Measurements from ENCODE around the gene NKX2-8.

The NKX2-8 gene

DNA sequence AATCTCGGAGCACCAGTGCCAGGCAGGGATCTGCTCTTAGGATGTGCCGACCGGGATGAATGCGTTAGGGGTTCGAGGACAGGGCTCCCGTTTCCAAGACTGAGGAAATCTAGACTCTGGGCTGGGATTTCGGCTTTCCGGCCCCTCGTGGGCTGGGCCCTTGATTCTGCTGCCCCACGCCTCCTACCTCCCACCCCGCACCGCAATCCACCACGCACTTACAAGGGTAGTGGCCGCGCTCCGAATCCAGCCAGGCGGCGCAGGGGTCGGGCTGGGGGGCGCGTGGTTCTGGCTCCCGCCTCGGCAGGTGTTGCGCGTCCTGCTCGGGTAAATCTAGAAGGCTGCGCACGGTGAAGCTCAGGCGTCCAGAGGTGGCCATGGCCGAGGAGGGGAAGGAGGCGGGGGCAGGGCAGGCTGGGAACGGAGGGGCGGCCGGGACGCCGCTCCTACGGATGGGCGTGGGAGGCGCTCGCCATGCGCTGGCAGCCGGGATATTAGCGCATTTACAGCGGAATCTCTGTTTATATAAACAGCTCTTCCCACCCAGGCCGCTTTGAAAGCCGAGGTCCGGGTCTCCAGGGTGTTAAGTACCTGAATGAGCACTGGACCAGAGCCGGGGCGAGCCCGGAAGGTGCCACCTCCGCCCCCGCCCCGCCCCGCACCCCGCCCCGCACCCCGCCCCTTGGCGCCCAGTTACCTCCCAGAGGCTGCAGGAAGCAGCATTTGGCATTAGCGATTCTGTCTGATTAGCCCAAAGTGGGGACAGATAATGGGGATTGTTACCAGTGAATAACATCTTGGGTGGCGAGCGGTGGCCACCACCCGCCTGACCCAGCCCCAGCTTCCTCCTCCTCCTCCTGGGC is at the start of gene NKX2-8:
Gene NKX2-8, minus strand, starts transcription at position 604 of the 863 bp plus-strand sequence. Its CDS starts 225 bp downstream, at position 379.
- peak; percentile 10 for DNase-seq (ENCODE audit: low spot score)

DNA sequence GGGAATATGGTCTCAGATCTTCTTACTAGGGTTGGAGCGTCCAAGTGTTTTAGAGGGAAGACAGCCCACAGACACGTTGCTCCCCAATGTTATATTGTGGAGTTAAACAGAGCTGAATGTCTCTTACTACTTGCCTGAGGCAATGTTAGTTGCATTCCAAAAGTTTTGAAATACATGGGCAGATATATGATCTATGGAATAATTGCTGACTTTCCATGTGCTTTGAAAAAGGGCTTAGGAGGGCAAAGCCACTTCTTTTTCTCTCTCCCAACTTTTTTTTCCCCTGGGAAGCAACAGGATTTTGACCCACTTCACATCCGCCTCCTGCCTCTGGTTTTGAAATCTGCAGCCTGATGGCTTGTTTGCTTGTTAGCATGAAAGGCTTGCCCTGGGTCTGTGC is 45.6 kb upstream of the NKX2-8 start:
- DNase-seq (ENCODE audit: low spot score) = no peak

DNA sequence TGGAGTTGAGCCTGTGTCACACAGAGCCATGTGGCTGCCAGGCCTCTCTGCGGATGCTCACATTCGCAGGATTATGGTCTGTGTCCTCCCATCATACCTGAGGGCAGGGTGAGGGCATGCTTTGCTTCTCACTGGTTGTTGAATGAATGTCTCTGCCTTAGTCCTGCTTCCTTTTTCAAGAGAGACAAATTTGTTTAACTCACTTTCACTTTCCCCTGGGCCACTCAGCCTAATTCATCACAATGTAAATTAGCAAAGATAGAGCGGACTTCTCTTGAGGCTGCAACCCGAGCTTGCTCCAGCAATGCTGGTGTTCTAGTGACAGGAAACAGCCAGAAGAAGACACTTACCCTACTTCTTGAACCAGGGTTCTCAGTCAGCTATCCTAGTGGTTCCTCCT is 43.7 kb upstream of the NKX2-8 start:
- no peak for DNase-seq (ENCODE audit: low spot score)

DNA sequence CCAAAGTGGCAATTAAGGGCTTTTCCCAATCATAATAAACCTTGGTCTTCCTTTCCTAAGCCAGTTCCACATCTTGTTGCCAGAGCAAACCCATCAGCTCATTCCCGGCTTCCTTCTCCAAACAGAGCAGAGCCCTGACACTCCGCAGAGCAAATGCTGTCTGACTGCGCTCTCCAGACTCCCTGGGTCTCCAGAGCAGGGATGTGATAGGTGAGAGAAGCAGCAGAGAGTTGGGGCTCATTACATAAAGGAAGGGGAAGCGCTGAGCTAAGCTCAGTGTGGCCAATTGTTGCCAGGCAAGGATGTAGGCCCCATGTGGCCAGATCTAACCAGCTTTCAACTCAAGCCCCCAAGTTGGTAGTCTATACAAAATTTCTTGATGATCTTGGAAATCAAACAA is 43.0 kb upstream of the NKX2-8 start:
- DNase-seq (ENCODE audit: low spot score) = no peak

DNA sequence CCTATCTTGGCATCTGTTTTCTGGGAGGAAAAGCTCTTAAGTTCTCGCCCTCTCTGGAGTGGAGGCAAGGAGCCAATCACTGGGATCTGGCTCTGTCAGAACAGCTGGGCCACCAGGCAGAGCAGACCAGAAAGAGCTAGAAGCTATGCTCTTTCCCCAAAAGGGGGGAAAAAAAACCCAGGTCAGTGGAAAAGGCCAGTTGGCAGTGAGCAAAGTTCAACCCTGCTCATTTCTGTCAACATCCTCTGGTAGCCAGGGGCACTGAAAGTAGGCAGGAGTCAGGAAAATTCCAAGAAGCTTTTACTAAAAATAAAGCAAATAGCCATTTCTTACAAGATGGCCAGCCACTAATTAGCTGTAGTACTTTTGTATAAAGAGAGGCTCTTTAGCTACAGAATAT is 42.6 kb upstream of the NKX2-8 start:
- DNase-seq (ENCODE audit: low spot score) = no peak

DNA sequence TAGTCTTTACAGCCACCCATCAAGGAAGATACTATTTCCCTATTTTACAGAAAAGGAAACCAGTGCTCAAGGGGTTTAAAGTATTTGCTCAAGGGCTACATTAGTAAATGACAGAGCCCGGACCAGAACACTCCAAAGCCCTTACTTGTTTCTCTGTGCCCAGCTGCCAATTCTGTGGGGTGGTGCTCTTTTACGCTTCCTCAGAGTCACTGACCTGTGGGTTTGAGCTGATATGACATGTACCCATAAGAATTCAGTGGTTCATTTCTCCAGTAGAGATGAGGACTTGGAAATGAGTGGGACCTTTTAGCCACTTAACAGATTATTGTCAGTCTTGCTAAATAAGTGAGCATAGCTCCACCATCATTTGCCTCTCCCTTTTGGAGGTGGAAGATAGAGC is 37.4 kb upstream of the NKX2-8 start:
- no peak for DNase-seq (ENCODE audit: low spot score)

DNA sequence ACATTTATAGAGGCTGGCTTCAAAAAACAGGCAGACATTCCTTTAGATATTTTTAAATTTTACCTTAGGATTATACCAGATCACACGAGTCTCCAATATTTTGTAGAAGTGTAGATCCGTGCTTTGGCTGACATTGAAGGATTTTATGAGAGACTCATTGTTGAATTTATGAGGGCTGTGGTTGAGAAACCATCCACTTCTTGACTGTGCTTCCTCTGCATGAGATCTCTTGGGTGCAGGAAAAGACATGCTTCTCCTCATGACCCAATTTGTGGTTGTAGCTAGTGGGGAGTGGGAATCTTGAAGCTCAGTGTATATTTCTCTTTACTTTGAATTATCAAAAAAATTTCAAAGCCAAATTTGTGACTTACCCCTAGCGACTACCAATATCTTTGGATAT is 36.7 kb upstream of the NKX2-8 start:
- DNase-seq (ENCODE audit: low spot score) = no peak

DNA sequence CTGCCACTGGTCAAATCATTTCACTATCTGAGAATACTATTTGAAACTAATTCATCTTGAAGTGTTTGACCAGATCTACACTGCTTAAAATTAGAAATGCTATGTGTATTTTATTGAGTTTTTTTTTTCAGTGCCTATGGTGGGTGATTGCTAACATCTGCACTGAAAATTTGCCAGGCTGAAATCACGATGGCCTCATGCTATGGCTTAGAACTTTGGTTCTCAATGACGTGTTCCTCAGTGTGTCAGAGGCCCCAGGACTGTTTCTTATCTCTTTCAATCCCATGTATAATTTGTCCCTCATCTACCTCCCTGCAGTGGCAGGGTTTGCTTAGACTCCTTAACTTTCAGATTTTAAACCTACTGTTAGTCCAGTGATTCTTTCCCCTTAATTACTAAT is 36.2 kb upstream of the NKX2-8 start:
- no peak for DNase-seq (ENCODE audit: low spot score)

DNA sequence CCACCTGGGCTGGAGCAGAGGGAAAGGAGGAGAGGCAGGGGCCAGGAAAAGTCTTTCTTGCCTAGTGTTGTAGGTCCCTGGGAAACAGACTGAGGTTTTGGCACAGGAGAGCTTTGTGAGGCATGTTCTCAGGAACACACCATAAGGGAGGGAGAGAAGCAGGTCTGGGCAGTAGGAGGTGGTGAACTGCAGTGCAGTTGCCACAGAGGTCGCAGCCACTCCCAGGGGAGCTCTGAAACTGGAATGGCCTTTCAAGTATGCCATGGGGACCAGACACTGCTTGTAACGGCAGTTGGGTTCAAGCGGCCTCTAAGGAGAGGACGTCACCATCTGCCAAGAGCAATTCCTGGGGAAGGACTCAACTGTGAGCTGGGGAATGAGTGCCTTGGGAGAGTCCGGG is 35.4 kb upstream of the NKX2-8 start:
- DNase-seq (ENCODE audit: low spot score) = no peak

DNA sequence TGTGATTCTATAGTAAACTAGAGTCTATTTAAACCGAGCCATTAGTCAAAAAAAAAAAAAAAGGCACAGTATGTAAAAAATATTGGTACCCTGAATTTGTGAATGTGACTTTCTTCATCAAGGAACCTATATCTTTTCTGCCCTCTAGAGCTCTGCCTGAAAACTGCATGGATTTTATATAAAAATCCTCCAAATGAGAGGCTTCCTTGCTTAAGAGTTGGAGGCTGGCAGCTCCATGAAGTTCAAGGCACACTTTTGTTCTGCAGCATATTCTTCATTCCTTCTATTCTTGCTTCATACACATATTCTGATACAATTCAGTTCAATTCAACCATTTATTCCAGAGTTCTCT is 23.1 kb upstream of the NKX2-8 start:
- DNase-seq (ENCODE audit: low spot score) = no peak

DNA sequence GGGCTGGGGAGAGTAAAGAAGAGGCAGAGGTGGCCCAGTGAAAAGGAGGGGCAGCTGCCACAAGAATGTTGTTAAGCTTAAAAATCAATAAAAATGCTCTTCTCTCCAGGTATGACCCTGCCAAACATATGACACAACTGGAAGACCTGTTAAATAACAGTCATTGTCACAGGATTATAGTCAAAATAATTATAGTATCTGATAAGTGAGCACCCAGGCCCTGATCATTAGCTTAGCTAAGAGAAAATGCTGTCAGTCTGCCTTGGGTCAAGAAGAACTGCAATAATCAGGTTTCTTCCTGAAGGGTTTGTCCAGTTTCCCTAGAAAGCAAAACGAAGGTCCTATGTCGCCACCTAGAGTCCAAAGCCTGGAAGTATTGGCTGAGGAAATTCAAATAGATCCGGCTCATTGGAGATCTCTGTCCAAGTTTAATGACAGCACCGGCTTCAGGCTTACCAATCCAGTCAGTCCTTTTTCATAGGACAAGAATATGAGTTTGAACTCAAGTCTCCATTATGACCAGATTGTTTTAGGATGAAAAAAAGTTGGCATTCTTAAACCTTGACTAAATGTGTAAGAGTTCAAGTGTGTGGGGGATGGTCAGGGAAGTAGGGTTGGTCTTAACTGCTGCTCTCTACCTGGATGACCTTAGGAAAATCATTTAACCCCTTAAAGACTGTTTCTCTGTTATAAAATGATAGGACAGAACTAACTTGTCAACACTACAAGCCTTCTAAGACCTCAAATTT is 22.5 kb upstream of the NKX2-8 start:
- peak; percentile 69 for DNase-seq (ENCODE audit: low spot score)

DNA sequence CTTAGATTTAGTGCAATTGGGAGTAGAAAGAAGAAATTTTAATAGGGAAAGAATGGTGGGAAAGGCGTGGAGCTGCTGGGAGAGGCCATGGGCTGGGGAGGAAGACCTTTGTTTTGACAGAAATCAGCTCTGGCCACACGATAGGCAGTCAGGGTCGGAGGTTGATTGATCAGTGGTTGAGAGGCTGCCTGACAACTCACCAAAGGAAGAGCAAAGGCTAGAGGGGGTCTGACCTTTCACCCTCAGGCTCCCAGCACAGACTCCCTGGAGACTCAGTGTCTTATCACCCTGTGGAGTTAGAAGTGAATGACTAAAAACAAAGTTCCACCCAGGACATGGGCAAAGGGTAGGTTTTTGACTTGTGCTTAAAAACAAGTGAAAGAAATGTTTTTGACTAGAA is 18.0 kb upstream of the NKX2-8 start:
- no peak for DNase-seq (ENCODE audit: low spot score)

DNA sequence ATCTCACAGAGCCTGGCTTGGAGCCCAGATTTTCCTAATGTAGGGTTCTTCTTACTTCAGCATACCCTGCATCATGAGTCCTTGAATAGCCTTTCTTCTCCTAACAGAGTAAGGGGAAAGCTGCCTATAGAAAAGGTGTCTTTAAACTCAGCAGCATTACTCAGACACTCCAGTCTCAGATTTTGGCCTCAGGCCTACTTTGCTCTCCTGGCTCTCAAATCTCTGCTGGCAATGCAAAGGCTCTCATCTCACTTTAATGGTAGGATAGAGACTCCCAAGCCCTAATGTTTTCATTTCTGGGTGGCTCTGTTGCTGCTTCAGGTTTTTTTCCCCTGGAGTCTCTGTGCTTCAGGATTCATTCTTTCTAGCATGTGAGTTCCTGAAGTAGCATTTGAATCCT is 9.1 kb upstream of the NKX2-8 start:
- DNase-seq (ENCODE audit: low spot score) = no peak

DNA sequence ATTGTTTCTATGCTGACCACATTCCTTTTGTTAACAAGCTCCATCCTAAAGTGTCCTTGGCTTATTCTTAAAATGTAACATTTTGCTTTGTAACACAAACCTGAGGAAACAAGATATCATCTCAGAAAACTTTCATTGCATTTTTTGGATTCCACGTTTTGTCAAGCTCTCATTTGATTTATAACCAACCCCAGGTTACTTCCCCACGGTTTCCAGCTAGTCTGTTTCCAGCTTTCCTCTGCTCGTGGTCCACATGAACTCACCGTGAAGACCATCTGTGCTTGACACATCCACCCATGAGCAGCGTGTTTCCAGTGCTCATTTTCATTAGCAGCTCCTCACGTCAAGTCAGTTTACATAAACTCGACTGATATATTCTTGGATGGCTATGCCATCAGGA is 6.4 kb upstream of the NKX2-8 start:
- no peak for DNase-seq (ENCODE audit: low spot score)

DNA sequence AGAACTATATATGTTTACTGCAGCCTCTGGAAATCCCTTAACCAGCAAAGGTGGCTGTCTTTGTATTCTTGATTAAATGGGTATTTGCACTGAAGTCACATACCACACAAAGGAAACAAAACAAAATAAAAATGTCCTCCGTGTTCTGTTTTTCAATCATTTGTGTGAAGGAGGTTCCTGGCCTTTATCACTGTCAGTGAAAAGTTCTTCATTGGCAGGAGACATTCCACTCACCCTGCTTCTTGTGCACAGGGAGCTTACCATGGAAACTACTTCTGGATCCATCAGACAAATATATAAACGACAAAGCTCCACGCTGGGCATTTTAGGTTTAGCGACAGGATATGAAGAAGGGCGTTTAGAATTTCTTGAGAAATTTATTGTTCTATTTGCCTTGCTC is 5.7 kb upstream of the NKX2-8 start:
- DNase-seq (ENCODE audit: low spot score) = no peak

DNA sequence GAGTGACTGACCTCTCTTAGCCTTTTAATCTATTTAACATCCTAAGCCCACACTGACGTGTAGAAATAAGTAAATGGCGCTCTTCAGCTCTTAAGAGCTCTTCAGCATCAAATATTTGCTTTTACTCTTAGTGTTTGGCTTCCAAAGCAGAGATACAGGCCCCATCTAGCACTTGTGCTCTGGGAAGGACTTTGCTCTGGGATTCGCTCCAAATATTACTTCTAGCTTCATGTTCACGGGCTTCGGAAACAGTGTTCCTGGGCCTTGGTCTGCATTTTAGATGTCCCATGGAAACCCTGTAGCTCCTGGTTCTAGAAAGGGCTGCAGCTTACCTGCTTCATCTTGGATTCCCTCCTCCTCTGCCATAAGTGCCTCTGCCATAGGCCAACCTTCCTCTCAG is 2.7 kb upstream of the NKX2-8 start:
- DNase-seq (ENCODE audit: low spot score) = no peak

DNA sequence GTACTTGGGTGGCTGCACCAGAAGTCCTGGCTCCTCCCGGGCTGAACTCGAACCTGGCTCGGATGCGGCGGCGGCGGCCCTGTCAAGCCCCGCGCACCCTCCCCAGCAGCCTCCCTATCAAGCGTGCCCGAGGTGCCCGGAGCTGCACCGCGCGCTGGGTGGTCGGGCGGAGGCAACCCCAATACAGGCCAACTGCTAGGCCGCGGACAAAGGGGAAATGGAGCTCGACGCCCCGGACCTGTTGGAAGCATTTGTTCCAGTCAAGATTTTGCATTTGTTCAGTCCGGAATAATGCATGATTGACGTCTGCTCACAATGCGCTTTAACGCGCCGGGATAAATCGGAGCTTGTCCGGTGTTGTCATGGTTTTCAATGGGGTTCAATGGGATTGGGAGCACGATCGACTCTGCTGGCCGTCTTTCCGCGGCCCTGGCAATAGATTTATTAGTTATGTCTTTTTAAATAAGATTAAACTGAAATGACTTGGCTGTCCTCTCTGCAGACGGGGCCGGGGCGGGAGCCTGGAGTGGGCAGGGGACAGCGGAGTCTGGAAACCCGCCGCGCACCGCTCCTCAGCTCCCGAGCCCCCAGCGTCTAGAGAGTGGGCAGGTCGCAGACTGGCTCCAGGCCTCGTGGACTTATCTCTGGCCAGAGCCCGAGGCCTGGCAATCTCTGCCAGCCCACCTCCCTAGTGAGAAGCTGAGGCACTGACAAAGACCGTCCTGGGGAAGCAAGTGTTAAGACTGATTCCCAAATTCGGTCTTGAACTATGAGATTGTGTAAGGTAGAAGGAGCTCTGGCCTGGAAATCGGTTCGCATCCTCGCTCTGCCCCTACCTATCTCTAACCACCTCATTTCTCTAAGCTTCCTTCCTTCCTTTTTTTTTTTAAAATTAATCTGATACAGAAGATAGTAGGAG is 1.7 kb upstream of the NKX2-8 start:
- no peak for DNase-seq (ENCODE audit: low spot score)

DNA sequence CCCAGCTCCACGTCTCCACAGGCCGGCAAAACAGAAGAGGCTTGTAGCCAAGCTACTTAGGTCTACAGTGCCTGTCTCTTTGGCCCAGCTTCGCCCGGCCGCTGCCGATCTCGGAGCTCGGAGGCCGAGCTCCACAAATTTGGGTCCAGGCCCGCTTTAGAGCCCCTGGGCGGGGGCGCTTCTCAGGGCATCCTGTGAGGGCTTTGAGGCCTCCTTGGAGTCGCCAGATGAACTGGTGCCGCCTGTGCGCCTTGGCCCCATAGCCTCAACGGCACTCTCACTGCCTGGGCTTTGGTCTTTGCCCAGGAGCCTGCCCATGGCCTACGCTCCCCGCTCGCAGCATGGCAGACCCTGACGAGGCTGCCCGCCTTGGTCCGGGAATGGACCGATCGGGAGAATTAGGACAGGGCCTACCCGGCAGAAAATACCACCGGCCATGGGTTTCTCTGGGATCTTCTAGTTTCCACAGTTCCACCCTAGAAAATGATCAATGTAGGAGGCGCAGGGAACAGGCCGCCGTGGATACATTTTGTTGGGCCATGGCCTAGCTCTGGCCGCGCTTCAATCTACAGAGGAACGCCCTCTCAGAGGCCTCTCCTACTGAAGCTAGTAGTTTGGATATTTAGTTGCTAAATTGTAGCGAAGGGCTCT is 953 bp upstream of the NKX2-8 start:
- DNase-seq (ENCODE audit: low spot score) = no peak

DNA sequence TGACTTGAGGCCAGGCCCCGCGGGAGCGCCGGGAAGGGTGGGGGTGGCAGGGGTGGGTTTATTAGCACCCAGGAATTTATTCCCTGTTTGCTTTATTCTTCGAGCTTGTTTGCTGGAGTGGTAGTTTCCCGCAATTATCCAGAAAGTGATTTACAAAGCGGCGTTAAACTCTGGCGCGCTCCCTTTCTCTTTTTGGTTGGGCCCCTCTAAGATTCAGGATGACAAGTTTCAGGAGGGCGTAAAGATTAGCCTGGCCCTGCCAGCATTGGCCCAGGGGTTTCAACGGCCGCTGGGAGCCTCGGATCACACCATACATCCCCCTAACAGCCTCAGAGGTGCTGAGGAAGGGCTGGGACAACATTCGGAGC is 444 bp upstream of the NKX2-8 start:
- peak; percentile 9 for DNase-seq (ENCODE audit: low spot score)

DNA sequence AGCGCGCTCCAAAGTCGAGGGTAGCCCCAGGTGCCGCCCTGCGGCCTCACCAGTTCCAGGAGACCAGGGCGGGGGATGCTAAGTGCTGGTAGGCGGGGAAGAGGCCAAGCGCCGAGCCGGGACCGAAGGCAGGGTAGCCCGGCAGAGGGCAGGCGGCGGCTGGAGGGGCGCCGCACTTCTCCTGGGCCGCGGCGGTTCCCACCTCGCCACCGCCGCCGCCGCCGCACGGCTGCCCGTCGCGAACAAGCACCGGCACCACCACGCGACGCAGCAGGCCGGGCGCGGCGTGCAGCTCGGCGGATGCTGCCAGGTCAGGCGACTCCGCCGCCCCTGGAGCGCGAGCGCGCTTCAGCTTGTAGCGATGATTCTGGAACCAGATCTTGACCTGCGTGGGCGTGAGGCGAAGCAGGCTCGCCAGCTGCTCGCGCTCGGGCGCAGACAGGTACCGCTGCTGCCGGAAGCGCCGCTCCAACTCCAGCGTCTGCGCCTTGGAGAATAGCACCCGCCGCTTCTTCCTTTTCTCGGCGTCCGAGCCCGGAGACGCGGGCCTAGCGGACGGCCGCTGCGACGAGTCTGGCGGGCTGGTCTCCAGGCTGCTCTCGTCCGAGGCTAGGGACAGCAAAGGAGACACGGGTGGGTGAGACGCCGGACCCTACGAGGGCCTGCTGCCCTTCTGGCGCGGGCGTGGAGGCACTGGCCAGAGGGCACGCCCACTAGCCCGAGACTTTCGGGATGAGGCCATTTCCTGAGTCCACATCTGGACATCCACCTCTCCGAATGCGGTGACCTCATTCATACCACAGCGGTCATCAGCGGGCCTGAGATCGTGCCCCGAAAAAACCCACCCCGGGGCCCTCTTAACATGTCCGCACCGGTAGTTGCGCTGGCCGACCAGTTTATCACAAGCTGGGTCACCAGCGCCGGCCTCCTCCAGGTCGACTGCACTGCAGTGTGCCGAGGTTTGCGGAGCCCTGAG is 1.3 kb downstream of the NKX2-8 start:
- peak; percentile 56 for DNase-seq (ENCODE audit: low spot score)
